ENCODE measurements around the gene INTS14. TPM values are rescaled to one million over a fixed set of nuclear protein-coding genes. Genes with fewer than 3 reads are reported as not detected.

Gene INTS14
- total and polyA plus RNA-seq, 9 of the 15 experiments (the other 6 are each of a cell fraction or from before 2014, with no cell fraction given) = 30.5 to 92.4 (median 46.5) TPM

- H3K27ac ChIP-seq (ENCODE audit: extremely low read depth, low read depth, low read length) = no peak overlapping the region
- no peaks in the 10 kb centered on the region for H3K79me2 ChIP-seq (ENCODE audit: control insufficient read depth, insufficient read depth, low read length)
- BruUV-seq (replicated peaks) = TSS peak; percentile 42
- POLR2A ChIA-PET = interaction anchor here (0.8 kb wide), 1 partner anchor 657 kb away, joined by 3 read pairs; no protein-coding TSS in a partner anchor
- no peak overlapping the region for H3K9ac ChIP-seq (ENCODE audit: insufficient read depth in 1 of 2, low read depth in 2 of 2, low read length in 2 of 2)
- no peak overlapping the region for H3K4me3 ChIP-seq
- in situ Hi-C loops (cut with MboI) = no loop called here
- ATAC-seq = no peak
- CTCF ChIA-PET (ENCODE audit: low intra/inter-chr PET ratio) = no interaction called here
- intact Hi-C loops (cut with micrococcal nuclease) = no loop called here
- no peaks in the 10 kb centered on the region for H3K27me3 ChIP-seq (ENCODE audit: control insufficient read depth in 2 of 2, insufficient read depth in 2 of 2, low read length in 2 of 2)
- no peak for DNase-seq (ENCODE audit: extremely low read depth in 1 of 4, low spot score in 3 of 4)
- H3K9me1 ChIP-seq (ENCODE audit: control insufficient read depth, insufficient read depth, low read length) = no peaks in the 10 kb centered on the region
- WGBS (ENCODE audit: insufficient coverage, low coverage, missing lambda C conversion rate) = 100% methylated on average over 1 of the region's 1 CpG
- H3K36me3 ChIP-seq (ENCODE audit: control insufficient read depth, insufficient read depth, low read length) = peaks cover 18% of the 10 kb centered on the region; the same call in 2 of the 3 replicates
- H2AFZ ChIP-seq (ENCODE audit: low read depth, low read length) = no peak overlapping the region
- H4K20me1 ChIP-seq (replicated peaks; ENCODE audit: control insufficient read depth, insufficient read depth, low read length) = no peaks in the 10 kb centered on the region
- peaks cover 0 to 7% of the 10 kb centered on the region in 2 experiments; a peak in 2 of 5 replicates for H3K4me1 ChIP-seq (replicated peaks in 1 of 2; ENCODE audit: control insufficient read depth in 2 of 2, insufficient read depth in 2 of 2, low read length in 2 of 2)
- H3K9me3 ChIP-seq (replicated peaks; ENCODE audit: control insufficient read depth, insufficient read depth, low read depth, low read length) = no peaks in the 10 kb centered on the region
- H3K4me2 ChIP-seq (ENCODE audit: insufficient read depth, low read length) = no peak overlapping the region
- no peak for FAIRE-seq
- TF ChIP-seq ZNF589 (CRISPR knock-in tag; IDR thresholded peaks at IDR 0.05; ENCODE audit: low read depth) (no peak), KAT7 (CRISPR knock-in tag; IDR thresholded peaks at IDR 0.05; ENCODE audit: borderline replicate concordance) (no peak), XRCC4 (IDR thresholded peaks at IDR 0.05; ENCODE audit: extremely low read depth, insufficient read depth, insufficient read length) (no peak), ZNF311 (CRISPR knock-in tag; IDR thresholded peaks at IDR 0.05) (no peak), ZNF431 (CRISPR knock-in tag; IDR thresholded peaks at IDR 0.05) (no peak), PTTG1 (tag; IDR thresholded peaks at IDR 0.05; ENCODE audit: low read depth) (no peak), KHSRP (IDR thresholded peaks at IDR 0.05) (no peak), CHD2 (IDR thresholded peaks at IDR 0.05; ENCODE audit: low read depth, low read length) (no peak)
Measured at GRCh38 chr15:65655026-65655425, 44.1 kb upstream of the INTS14 start.
